Nephron progenitor cell (in vitro differentiated cells): ENCODE data around the gene CTTNBP2.

Experiments used
- DNase-seq: peaks from one replicate; pipeline ENCODE4 v3.0.0; 2021
- H3K27ac Mint-ChIP-seq: 2 replicates; pipeline ENCODE4 v1.8.0; 2021; ENCODE audit warnings: mild to moderate bottlenecking, moderate library complexity, mixed read lengths
- H3K27me3 Mint-ChIP-seq: 2 replicates; pipeline ENCODE4 v1.8.0; 2021; ENCODE audit warnings: mild to moderate bottlenecking, low read depth, mixed read lengths; ENCODE audit not compliant: poor library complexity
- H3K36me3 Mint-ChIP-seq: 2 replicates; pipeline ENCODE4 v1.8.0; 2021; ENCODE audit warnings: low read depth, mixed read lengths
- H3K4me1 Mint-ChIP-seq: 2 replicates; pipeline ENCODE4 v1.8.0; 2021; ENCODE audit warnings: mixed read lengths
- H3K4me3 Mint-ChIP-seq: 2 replicates; pipeline ENCODE4 v1.8.0; 2021; ENCODE audit warnings: mild to moderate bottlenecking, moderate library complexity, mixed read lengths
- H3K9me3 Mint-ChIP-seq: 2 replicates; pipeline ENCODE4 v1.8.0; 2021; ENCODE audit warnings: mild to moderate bottlenecking, moderate library complexity, mixed read lengths
- CTCF ChIP-seq: fragments of 200-600 bp; sonication (generic); IDR thresholded peaks from 2 replicates; pipeline ENCODE4 v1.5.0; 2021; ENCODE audit warnings: antibody characterized with exemption

Gene CTTNBP2

DNA sequence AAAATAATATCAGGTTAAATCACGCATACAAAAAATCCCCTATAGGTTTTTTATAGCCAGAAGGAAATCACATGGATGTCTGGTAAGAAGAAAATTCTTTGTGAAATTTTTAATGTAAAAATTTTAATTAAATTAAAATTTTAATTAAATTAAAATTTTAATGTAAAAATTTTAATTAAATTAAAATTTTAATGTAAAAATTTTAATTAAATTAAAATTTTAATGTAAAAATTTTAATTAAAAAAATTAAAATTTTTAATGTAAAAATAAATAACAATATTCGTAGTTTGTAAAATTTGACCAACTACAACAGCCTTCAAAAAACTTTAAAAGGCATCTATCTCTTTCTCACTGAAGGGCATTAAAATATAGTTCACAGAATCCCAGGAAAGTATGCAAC, 61.5 kb downstream of the CTTNBP2 start:
- H3K4me3 Mint-ChIP-seq, result no peak overlapping the region

GRCh38 chr7:117810642-117811512, 62.4 kb downstream of the CTTNBP2 start:
- no peaks in the 10 kb centered on the region for H3K9me3 Mint-ChIP-seq
- TF ChIP-seq CTCF, result no peak
- H3K4me3 Mint-ChIP-seq, result no peak overlapping the region
- no peak for DNase-seq
- no peak overlapping the region for H3K27ac Mint-ChIP-seq
- peaks cover 19% of the 10 kb centered on the region for H3K4me1 Mint-ChIP-seq
- H3K36me3 Mint-ChIP-seq, result peaks cover 32% of the 10 kb centered on the region
- no peaks in the 10 kb centered on the region for H3K27me3 Mint-ChIP-seq

More for the DNA sequence above, 61.5 kb downstream of the CTTNBP2 start:
- H3K27me3 Mint-ChIP-seq, result no peaks in the 10 kb centered on the region
- DNase-seq, result no peak
- H3K27ac Mint-ChIP-seq, result no peak overlapping the region
- H3K4me1 Mint-ChIP-seq, result peaks cover 19% of the 10 kb centered on the region
- no peaks in the 10 kb centered on the region for H3K9me3 Mint-ChIP-seq
- H3K36me3 Mint-ChIP-seq, result peaks cover 28% of the 10 kb centered on the region
- TF ChIP-seq CTCF, result no peak

GRCh38 chr7:117809958-117810357, 63.3 kb downstream of the CTTNBP2 start:
- Mint-ChIP-seq H3K27me3 (no peaks in the 10 kb centered on the region), H3K4me3 (no peak overlapping the region), H3K4me1 (peaks cover 19% of the 10 kb centered on the region), H3K9me3 (no peaks in the 10 kb centered on the region), H3K27ac (no peak overlapping the region), H3K36me3 (peaks cover 41% of the 10 kb centered on the region)
- no peak for TF ChIP-seq CTCF
- DNase-seq, result no peak

GRCh38 chr7:117808910-117809705, 64.1 kb downstream of the CTTNBP2 start:
- Mint-ChIP-seq H3K4me1 (peaks cover 19% of the 10 kb centered on the region), H3K27ac (no peak overlapping the region), H3K4me3 (no peak overlapping the region), H3K36me3 (peaks cover 47% of the 10 kb centered on the region), H3K27me3 (no peaks in the 10 kb centered on the region), H3K9me3 (no peaks in the 10 kb centered on the region)
- no peak for DNase-seq
- TF ChIP-seq CTCF, result no peak

GRCh38 chr7:117808341-117808757, 64.9 kb downstream of the CTTNBP2 start:
- H3K36me3 Mint-ChIP-seq, result peaks cover 48% of the 10 kb centered on the region
- H3K9me3 Mint-ChIP-seq, result no peaks in the 10 kb centered on the region
- peak; percentile 16 for DNase-seq
- H3K27ac Mint-ChIP-seq, result peak overlapping the region; percentile 52
- TF ChIP-seq CTCF, result no peak
- no peaks in the 10 kb centered on the region for H3K27me3 Mint-ChIP-seq
- H3K4me3 Mint-ChIP-seq, result no peak overlapping the region
- H3K4me1 Mint-ChIP-seq, result peaks cover 19% of the 10 kb centered on the region
